ENCODE results near the gene NRG3. TPM values are rescaled to one million over a fixed set of nuclear protein-coding genes. Genes with fewer than 3 reads are reported as not detected.

Gene NRG3
- total RNA-seq, 2 experiments from 2014 or later, result not detected

GRCh38 chr10:82394987-82395386, 520.0 kb downstream of the NRG3 start:
- POLR2A ChIA-PET, result no interaction called here
- H3K4me3 Mint-ChIP-seq, result no peak overlapping the region

GRCh38 chr10:82396886-82397285, 521.9 kb downstream of the NRG3 start:
- POLR2A ChIA-PET, result no interaction called here
- Histone ChIP-seq H3K4me3 (ENCODE audit: low read length) (no peak overlapping the region), H3K27me3 (ENCODE audit: control insufficient read depth in 1 of 2, insufficient read depth in 2 of 2, low read length in 2 of 2) (no peaks in the 10 kb centered on the region), H3K36me3 (ENCODE audit: insufficient read depth, low read length) (no peaks in the 10 kb centered on the region), H3K9me3 (ENCODE audit: control insufficient read depth in 1 of 2, insufficient read depth in 1 of 2, low read length in 2 of 2) (peaks cover 0 to 7% of the 10 kb centered on the region in 2 experiments), H3K27ac (ENCODE audit: low read depth in 1 of 2, low read length in 2 of 2) (no peak overlapping the region), H3K4me1 (ENCODE audit: insufficient read depth, low read length) (no peaks in the 10 kb centered on the region)
- Mint-ChIP-seq H3K27me3 (no peaks in the 10 kb centered on the region), H3K27ac (no peak overlapping the region), H3K9me3 (peaks cover 2% of the 10 kb centered on the region), H3K36me3 (ENCODE audit: low read depth) (no peaks in the 10 kb centered on the region), H3K4me3 (no peak overlapping the region), H3K4me1 (ENCODE audit: low read depth) (no peaks in the 10 kb centered on the region)
- DNase-seq (no peak), ATAC-seq (ENCODE audit: poor library complexity) (no peak)
- no peak for TF ChIP-seq CTCF (IDR thresholded peaks at IDR 0.05)
- intact Hi-C loops (cut with DNase I, micrococcal nuclease), result no loop called here
- CTCF ChIA-PET, result no interaction called here

More at GRCh38 chr10:82394987-82395386, 520.0 kb downstream of the NRG3 start:
- Mint-ChIP-seq H3K4me1 (ENCODE audit: low read depth) (no peaks in the 10 kb centered on the region), H3K36me3 (ENCODE audit: low read depth) (no peaks in the 10 kb centered on the region), H3K9me3 (peaks cover 2% of the 10 kb centered on the region), H3K27ac (no peak overlapping the region), H3K27me3 (no peaks in the 10 kb centered on the region)
- no peaks in the 10 kb centered on the region for H3K36me3 ChIP-seq (ENCODE audit: insufficient read depth, low read length)
- intact Hi-C loops (cut with DNase I, micrococcal nuclease), result no loop called here
- CTCF ChIA-PET, result no interaction called here
- H3K9me3 ChIP-seq (ENCODE audit: control insufficient read depth in 1 of 2, insufficient read depth in 1 of 2, low read length in 2 of 2), result peaks cover 0 to 7% of the 10 kb centered on the region in 2 experiments
- no peak overlapping the region for H3K27ac ChIP-seq (ENCODE audit: low read depth in 1 of 2, low read length in 2 of 2)
- H3K4me3 ChIP-seq (ENCODE audit: low read length), result no peak overlapping the region
- no peaks in the 10 kb centered on the region for H3K4me1 ChIP-seq (ENCODE audit: insufficient read depth, low read length)
- no peak for TF ChIP-seq CTCF (IDR thresholded peaks at IDR 0.05)
- no peak for DNase-seq
- ATAC-seq (ENCODE audit: poor library complexity), result no peak
- H3K27me3 ChIP-seq (ENCODE audit: control insufficient read depth in 1 of 2, insufficient read depth in 2 of 2, low read length in 2 of 2), result no peaks in the 10 kb centered on the region

GRCh38 chr10:82397854-82398253, 522.9 kb downstream of the NRG3 start:
- Histone ChIP-seq H3K9me3 (ENCODE audit: control insufficient read depth in 1 of 2, insufficient read depth in 1 of 2, low read length in 2 of 2) (peaks cover 0 to 7% of the 10 kb centered on the region in 2 experiments), H3K4me3 (ENCODE audit: low read length) (no peak overlapping the region), H3K27me3 (ENCODE audit: control insufficient read depth in 1 of 2, insufficient read depth in 2 of 2, low read length in 2 of 2) (no peaks in the 10 kb centered on the region), H3K4me1 (ENCODE audit: insufficient read depth, low read length) (no peaks in the 10 kb centered on the region), H3K27ac (ENCODE audit: low read depth in 1 of 2, low read length in 2 of 2) (no peak overlapping the region), H3K36me3 (ENCODE audit: insufficient read depth, low read length) (no peaks in the 10 kb centered on the region)
- intact Hi-C loops (cut with DNase I, micrococcal nuclease), result no loop called here
- H3K27ac Mint-ChIP-seq, result no peak overlapping the region
- H3K27me3 Mint-ChIP-seq, result no peaks in the 10 kb centered on the region
- CTCF ChIA-PET, result no interaction called here
- TF ChIP-seq CTCF (IDR thresholded peaks at IDR 0.05), result no peak
- peaks cover 2% of the 10 kb centered on the region for H3K9me3 Mint-ChIP-seq
- no peaks in the 10 kb centered on the region for H3K36me3 Mint-ChIP-seq (ENCODE audit: low read depth)
- no peaks in the 10 kb centered on the region for H3K4me1 Mint-ChIP-seq (ENCODE audit: low read depth)
- POLR2A ChIA-PET, result no interaction called here
- no peak overlapping the region for H3K4me3 Mint-ChIP-seq
- ATAC-seq (ENCODE audit: poor library complexity), result no peak
- DNase-seq, result no peak
